Measurements from ENCODE around the gene RPUSD3. TPM values are rescaled to one million over a fixed set of nuclear protein-coding genes. Genes with fewer than 3 reads are reported as not detected.

RPUSD3 gene
- total and polyA plus RNA-seq, 9 of the 15 experiments (the other 6 are each of a cell fraction or from before 2014, with no cell fraction given) = 13.8 to 99.0 (median 59.3) TPM

DNA sequence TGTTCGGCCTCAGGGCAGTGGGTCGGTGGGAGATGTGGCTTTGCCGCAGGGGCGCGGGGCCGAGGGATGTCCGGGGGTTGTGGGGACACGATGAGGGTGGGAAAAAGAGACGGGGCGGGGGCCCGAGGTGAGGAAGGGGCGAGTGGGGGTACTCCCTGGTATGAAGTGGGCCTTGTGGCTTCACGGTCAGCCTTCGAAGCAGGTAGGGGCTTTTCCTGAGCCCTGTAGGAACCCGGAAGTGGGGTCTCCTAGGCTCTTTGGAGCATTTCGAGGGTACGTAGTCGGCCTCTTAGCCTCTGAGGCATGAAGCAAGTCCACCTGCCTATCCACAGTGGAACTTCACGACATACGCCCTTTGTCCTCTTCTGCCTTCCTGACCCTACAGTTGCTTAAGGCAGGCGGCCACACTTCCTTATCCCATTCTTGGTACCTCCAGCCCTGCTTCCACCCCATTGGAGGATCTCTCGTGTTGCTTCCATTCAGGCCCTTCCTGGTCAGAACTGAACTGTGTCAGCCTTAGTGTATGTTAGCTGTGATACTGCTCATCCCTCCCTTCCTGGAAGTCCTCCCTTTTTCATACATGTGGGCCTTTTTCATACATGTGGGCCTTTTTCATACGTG, 50.5 kb downstream of the RPUSD3 start:
- H3K36me3 ChIP-seq (ENCODE audit: control insufficient read depth, insufficient read depth, low read length) = peaks cover 77% of the 10 kb centered on the region
- peaks cover 3% of the 10 kb centered on the region for H3K9me1 ChIP-seq (ENCODE audit: control insufficient read depth, insufficient read depth, low read length)
- DNase-seq (ENCODE audit: extremely low read depth in 1 of 4, low spot score in 3 of 4) (peak; percentile 56 to 93 (median 82)), FAIRE-seq (peak; percentile 32), ATAC-seq (peak; percentile 53)
- intact Hi-C loops (cut with micrococcal nuclease) = loop anchor here (5.0 to 10.0 kb wide), 2 partner anchors 76 to 288 kb away; no protein-coding TSS in a partner anchor
- peaks cover 8 to 11% of the 10 kb centered on the region in 2 experiments; a peak in 4 of 5 replicates for H3K4me1 ChIP-seq (replicated peaks in 1 of 2; ENCODE audit: control insufficient read depth in 2 of 2, insufficient read depth in 2 of 2, low read length in 2 of 2)
- peak overlapping the region; percentile 100 for H3K4me2 ChIP-seq (ENCODE audit: insufficient read depth, low read length)
- H3K9ac ChIP-seq (ENCODE audit: insufficient read depth in 1 of 2, low read depth in 2 of 2, low read length in 2 of 2) = peak overlapping the region; percentile 94 to 100
- no peaks in the 10 kb centered on the region for H3K27me3 ChIP-seq (ENCODE audit: control insufficient read depth in 2 of 2, insufficient read depth in 2 of 2, low read length in 2 of 2)
- TSS peak; percentile 54 for BruUV-seq (replicated peaks)
- H3K4me3 ChIP-seq = peak overlapping the region; percentile 99
- H4K20me1 ChIP-seq (replicated peaks; ENCODE audit: control insufficient read depth, insufficient read depth, low read length) = peaks cover 3% of the 10 kb centered on the region; the same call in 1 of the 2 replicates
- peak overlapping the region; percentile 100 for H3K27ac ChIP-seq (ENCODE audit: extremely low read depth, low read depth, low read length)
- ChIA-PET CTCF (ENCODE audit: low intra/inter-chr PET ratio) (no interaction called here), POLR2A (interaction anchor here (0.5 to 2.9 kb wide), 25 partner anchors 8 to 527 kb away, joined by 3 to 49 read pairs (median 4); partner anchors contain the start of genes BRPF1, OGG1, RPUSD3 and SEC13)
- peak overlapping the region; percentile 97 for H2AFZ ChIP-seq (ENCODE audit: low read depth, low read length)
- H3K79me2 ChIP-seq (ENCODE audit: control insufficient read depth, insufficient read depth, low read length) = peaks cover 69% of the 10 kb centered on the region
- H3K9me3 ChIP-seq (replicated peaks; ENCODE audit: control insufficient read depth, insufficient read depth, low read depth, low read length) = no peaks in the 10 kb centered on the region
- WGBS (ENCODE audit: insufficient coverage, low coverage, missing lambda C conversion rate) = under 1% methylated on average over 13 of the region's 23 CpGs
- in situ Hi-C loops (cut with MboI) = no loop called here
- no peak for TF ChIP-seq NR2C1 (IDR thresholded peaks at IDR 0.05)
- TF ChIP-seq NR2C1 (tag; IDR thresholded peaks at IDR 0.05) = peak; percentile 54; the same call in 1 of the 2 replicates
- TF ChIP-seq OTX1 (CRISPR knock-in tag; IDR thresholded peaks at IDR 0.05) = peak; percentile 70; the same call in 1 of the 2 replicates
- TF ChIP-seq ZNF583 (CRISPR knock-in tag; IDR thresholded peaks at IDR 0.05) = no peak
- TF ChIP-seq, protein P1, sequence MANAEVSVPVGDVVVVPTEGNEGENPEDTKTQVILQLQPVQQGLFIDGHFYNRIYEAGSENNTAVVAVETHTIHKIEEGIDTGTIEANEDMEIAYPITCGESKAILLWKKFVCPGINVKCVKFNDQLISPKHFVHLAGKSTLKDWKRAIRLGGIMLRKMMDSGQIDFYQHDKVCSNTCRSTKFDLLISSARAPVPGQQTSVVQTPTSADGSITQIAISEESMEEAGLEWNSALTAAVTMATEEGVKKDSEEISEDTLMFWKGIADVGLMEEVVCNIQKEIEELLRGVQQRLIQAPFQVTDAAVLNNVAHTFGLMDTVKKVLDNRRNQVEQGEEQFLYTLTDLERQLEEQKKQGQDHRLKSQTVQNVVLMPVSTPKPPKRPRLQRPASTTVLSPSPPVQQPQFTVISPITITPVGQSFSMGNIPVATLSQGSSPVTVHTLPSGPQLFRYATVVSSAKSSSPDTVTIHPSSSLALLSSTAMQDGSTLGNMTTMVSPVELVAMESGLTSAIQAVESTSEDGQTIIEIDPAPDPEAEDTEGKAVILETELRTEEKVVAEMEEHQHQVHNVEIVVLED (CRISPR knock-in tag; IDR thresholded peaks at IDR 0.05) = no peak
- no peak for TF ChIP-seq ZZZ3 (IDR thresholded peaks at IDR 0.05)
- 0 out of 2 replicates have a peak, but pooled peaks have one; percentile 27 for TF ChIP-seq ZNF431 (CRISPR knock-in tag; IDR thresholded peaks at IDR 0.05)
- TF ChIP-seq, protein P2, sequence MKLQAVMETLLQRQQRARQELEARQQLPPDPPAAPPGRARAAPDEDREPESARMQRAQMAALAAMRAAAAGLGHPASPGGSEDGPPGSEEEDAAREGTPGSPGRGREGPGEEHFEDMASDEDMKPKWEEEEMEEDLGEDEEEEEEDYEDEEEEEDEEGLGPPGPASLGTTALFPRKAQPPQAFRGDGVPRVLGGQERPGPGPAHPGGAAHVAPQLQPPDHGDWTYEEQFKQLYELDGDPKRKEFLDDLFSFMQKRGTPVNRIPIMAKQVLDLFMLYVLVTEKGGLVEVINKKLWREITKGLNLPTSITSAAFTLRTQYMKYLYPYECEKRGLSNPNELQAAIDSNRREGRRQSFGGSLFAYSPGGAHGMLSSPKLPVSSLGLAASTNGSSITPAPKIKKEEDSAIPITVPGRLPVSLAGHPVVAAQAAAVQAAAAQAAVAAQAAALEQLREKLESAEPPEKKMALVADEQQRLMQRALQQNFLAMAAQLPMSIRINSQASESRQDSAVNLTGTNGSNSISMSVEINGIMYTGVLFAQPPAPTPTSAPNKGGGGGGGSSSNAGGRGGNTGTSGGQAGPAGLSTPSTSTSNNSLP (IDR thresholded peaks at IDR 0.05; ENCODE audit: borderline replicate concordance, low read depth, low read length) = no peak
- TF ChIP-seq PHF8 (IDR thresholded peaks at IDR 0.05; ENCODE audit: borderline replicate concordance, low read length) = peak; percentile 77
- no peak for TF ChIP-seq RBM34 (IDR thresholded peaks at IDR 0.05; ENCODE audit: borderline replicate concordance, insufficient read depth, low read length)
- peak; percentile 46 for TF ChIP-seq PRPF4 (IDR thresholded peaks at IDR 0.05; ENCODE audit: insufficient read depth, low read depth, low read length, poor library complexity, severe bottlenecking)
- TF ChIP-seq ZNF232 (CRISPR knock-in tag; IDR thresholded peaks at IDR 0.05) = peak; percentile 79; the same call in 1 of the 2 replicates
- TF ChIP-seq, protein P3, sequence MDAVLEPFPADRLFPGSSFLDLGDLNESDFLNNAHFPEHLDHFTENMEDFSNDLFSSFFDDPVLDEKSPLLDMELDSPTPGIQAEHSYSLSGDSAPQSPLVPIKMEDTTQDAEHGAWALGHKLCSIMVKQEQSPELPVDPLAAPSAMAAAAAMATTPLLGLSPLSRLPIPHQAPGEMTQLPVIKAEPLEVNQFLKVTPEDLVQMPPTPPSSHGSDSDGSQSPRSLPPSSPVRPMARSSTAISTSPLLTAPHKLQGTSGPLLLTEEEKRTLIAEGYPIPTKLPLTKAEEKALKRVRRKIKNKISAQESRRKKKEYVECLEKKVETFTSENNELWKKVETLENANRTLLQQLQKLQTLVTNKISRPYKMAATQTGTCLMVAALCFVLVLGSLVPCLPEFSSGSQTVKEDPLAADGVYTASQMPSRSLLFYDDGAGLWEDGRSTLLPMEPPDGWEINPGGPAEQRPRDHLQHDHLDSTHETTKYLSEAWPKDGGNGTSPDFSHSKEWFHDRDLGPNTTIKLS (IDR thresholded peaks at IDR 0.05; ENCODE audit: borderline replicate concordance, low read depth) = no peak
- TF ChIP-seq CBX1 (IDR thresholded peaks at IDR 0.05; ENCODE audit: low read depth) = peak; percentile 52; the same call in 1 of the 2 replicates
- TF ChIP-seq CCNT2 (IDR thresholded peaks at IDR 0.05; ENCODE audit: borderline replicate concordance, extremely low read depth, insufficient read length, low read depth, low read length) = no peak
- 0 out of 2 replicates have a peak, but pooled peaks have one; percentile 51 for TF ChIP-seq NR2F6 (CRISPR knock-in tag; IDR thresholded peaks at IDR 0.05)
- peak; percentile 69 for TF ChIP-seq ELF1 (tag; IDR thresholded peaks at IDR 0.05)

Measured in K562 (cell line).